ENCODE data around the gene TP53RK. TPM values are rescaled to one million over a fixed set of nuclear protein-coding genes. Genes with fewer than 3 reads are reported as not detected.

The TP53RK gene
- total RNA-seq, 1 donor from 2014 or later, result 6.0 TPM

DNA sequence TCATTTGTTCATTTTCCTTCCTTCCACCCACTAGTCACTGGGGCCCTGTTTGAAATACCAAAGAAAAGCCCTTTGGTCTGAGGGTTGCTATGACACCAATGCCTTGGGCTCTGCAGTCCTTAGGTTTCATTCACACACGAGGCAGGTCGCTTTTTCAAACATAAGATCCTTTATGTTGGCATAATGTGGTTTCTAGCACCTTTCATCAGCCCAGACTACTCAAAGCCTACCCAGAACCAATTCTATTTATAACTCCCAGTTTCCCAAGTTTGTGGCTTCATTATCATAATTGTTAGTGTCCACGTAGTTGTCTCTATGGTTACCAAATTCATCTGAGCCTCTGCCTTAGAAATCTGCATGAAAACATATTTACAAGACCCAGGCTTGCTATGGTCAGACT lies 6.6 kb upstream of the TP53RK start:
- Histone ChIP-seq H3K27me3 (ENCODE audit: low read depth) (peaks cover 17% of the 10 kb centered on the region), H3K9me3 (replicated peaks) (peaks cover 4% of the 10 kb centered on the region), H3K36me3 (no peaks in the 10 kb centered on the region), H3K4me3 (no peak overlapping the region), H3K4me1 (no peaks in the 10 kb centered on the region), H3K27ac (replicated peaks) (no peak overlapping the region)
- TF ChIP-seq, protein P1, sequence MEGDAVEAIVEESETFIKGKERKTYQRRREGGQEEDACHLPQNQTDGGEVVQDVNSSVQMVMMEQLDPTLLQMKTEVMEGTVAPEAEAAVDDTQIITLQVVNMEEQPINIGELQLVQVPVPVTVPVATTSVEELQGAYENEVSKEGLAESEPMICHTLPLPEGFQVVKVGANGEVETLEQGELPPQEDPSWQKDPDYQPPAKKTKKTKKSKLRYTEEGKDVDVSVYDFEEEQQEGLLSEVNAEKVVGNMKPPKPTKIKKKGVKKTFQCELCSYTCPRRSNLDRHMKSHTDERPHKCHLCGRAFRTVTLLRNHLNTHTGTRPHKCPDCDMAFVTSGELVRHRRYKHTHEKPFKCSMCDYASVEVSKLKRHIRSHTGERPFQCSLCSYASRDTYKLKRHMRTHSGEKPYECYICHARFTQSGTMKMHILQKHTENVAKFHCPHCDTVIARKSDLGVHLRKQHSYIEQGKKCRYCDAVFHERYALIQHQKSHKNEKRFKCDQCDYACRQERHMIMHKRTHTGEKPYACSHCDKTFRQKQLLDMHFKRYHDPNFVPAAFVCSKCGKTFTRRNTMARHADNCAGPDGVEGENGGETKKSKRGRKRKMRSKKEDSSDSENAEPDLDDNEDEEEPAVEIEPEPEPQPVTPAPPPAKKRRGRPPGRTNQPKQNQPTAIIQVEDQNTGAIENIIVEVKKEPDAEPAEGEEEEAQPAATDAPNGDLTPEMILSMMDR (IDR thresholded peaks at IDR 0.05; ENCODE audit: borderline replicate concordance), result no peak
- intact Hi-C loops (cut with micrococcal nuclease), result no loop called here
- DNase-seq, result no peak

GRCh38 chr20:46694484-46694883 lies 5.2 kb upstream of the TP53RK start:
- no peak for DNase-seq
- Histone ChIP-seq H3K27ac (replicated peaks) (no peak overlapping the region), H3K27me3 (ENCODE audit: low read depth) (peaks cover 6% of the 10 kb centered on the region), H3K36me3 (no peaks in the 10 kb centered on the region), H3K4me1 (peaks cover 6% of the 10 kb centered on the region), H3K9me3 (replicated peaks) (peaks cover 2% of the 10 kb centered on the region), H3K4me3 (no peak overlapping the region)
- TF ChIP-seq, protein P1 (IDR thresholded peaks at IDR 0.05; ENCODE audit: borderline replicate concordance), result no peak
- intact Hi-C loops (cut with micrococcal nuclease), result no loop called here

DNA sequence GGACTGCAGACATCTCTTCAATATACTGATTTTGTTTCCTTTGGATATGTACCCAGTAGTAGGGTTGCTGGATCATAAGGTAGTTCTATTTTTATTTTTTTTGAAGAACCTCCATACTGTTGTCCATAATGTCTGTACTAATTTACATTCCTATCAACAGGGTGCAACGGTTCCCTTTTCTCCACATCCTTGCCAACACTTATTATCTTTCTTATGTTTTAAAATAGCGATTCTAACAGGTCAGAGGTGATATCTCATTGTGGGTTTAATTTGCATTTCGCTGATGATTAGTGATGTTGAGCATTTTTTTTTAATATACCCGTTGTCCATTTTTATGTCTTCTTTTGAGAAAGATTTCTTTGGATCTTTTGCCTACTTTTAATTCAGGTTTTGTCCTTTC lies 2.0 kb upstream of the TP53RK start:
- Histone ChIP-seq H3K9me3 (replicated peaks) (no peaks in the 10 kb centered on the region), H3K36me3 (peaks cover 8% of the 10 kb centered on the region), H3K27ac (replicated peaks) (no peak overlapping the region), H3K4me3 (no peak overlapping the region), H3K4me1 (peaks cover 37% of the 10 kb centered on the region), H3K27me3 (ENCODE audit: low read depth) (no peaks in the 10 kb centered on the region)
- intact Hi-C loops (cut with micrococcal nuclease), result no loop called here
- TF ChIP-seq, protein P1 (IDR thresholded peaks at IDR 0.05; ENCODE audit: borderline replicate concordance), result no peak
- DNase-seq, result no peak

- no peak for DNase-seq
- H3K9me3 ChIP-seq (replicated peaks), result no peaks in the 10 kb centered on the region
- peak overlapping the region; percentile 91 for H3K4me3 ChIP-seq
- TF ChIP-seq, protein P1 (IDR thresholded peaks at IDR 0.05; ENCODE audit: borderline replicate concordance), result no peak
- H3K27ac ChIP-seq (replicated peaks), result peak overlapping the region; percentile 96
- H3K4me1 ChIP-seq, result peaks cover 39% of the 10 kb centered on the region
- H3K36me3 ChIP-seq, result peaks cover 9% of the 10 kb centered on the region
- H3K27me3 ChIP-seq (ENCODE audit: low read depth), result no peaks in the 10 kb centered on the region
- intact Hi-C loops (cut with micrococcal nuclease), result no loop called here
These were observed 1.2 kb upstream of the TP53RK start for GRCh38 chr20:46690219-46691106.

GRCh38 chr20:46689754-46690085 lies 476 bp upstream of the TP53RK start:
- DNase-seq, result no peak
- H3K9me3 ChIP-seq (replicated peaks), result no peaks in the 10 kb centered on the region
- H3K27ac ChIP-seq (replicated peaks), result peak overlapping the region; percentile 96
- peaks cover 9% of the 10 kb centered on the region for H3K36me3 ChIP-seq
- peak overlapping the region; percentile 91 for H3K4me3 ChIP-seq
- H3K27me3 ChIP-seq (ENCODE audit: low read depth), result no peaks in the 10 kb centered on the region
- TF ChIP-seq, protein P1 (IDR thresholded peaks at IDR 0.05; ENCODE audit: borderline replicate concordance), result no peak
- intact Hi-C loops (cut with micrococcal nuclease), result loop anchor here (10.0 kb wide), 1 partner anchor 165 kb away; no protein-coding TSS in a partner anchor
- H3K4me1 ChIP-seq, result peaks cover 39% of the 10 kb centered on the region

Measured in left ventricle myocardium inferior (tissue), 1 donor.